Tongue (tissue), 2 donors: ENCODE measurements around the gene SMC4. TPM values are rescaled to one million over a fixed set of nuclear protein-coding genes. Genes with fewer than 3 reads are reported as not detected.

ENCODE experiments used
- DNase-seq: peaks from one replicate; pipeline ENCODE4 v3.0.0-alpha.2; 2015
- total RNA-seq: library from RNA; depleted of rRNA; stranded (reverse); fragments of >200 nt; gene quantifications from one replicate; pipeline ENCODE4 v1.2.3, GENCODE V29; 2014

SMC4 gene
- total RNA-seq, 1 donor from 2014 or later, result 120 TPM

DNA sequence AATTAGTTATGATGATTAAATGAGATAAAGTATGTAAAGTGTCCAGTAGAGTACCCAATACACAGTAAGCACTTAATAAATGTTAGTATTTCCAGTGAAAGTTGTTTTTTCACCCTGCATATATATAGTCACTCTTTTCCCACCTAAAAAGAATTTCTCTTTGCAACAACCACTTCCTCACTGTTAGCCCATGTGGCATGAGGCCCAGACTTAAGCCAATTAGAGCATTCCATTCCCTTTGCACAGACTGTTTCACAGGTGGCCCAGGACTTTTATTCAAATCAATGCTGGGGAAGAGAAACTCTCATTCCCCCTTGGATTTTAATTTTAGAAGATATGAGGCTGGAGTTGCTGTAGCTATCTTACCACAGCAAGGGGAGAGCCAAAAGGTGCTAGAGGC, 4.2 kb upstream of the SMC4 start:
- DNase-seq, result no peak

DNA sequence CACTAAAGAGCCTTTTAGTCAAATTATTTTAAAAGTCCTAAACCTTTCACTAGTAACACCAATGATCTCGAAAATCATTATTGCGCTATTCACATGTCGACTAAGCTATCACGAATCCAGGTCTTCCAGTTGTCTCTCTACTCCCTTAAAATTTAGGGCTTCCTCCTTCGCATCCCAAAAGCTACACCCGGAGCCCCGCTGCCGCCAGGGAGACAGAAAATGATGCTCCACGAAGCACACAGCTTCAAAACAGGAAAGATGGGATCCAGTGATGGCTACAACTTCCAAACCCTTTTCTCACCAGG, 678 bp upstream of the SMC4 start:
- DNase-seq, result no peak

DNA sequence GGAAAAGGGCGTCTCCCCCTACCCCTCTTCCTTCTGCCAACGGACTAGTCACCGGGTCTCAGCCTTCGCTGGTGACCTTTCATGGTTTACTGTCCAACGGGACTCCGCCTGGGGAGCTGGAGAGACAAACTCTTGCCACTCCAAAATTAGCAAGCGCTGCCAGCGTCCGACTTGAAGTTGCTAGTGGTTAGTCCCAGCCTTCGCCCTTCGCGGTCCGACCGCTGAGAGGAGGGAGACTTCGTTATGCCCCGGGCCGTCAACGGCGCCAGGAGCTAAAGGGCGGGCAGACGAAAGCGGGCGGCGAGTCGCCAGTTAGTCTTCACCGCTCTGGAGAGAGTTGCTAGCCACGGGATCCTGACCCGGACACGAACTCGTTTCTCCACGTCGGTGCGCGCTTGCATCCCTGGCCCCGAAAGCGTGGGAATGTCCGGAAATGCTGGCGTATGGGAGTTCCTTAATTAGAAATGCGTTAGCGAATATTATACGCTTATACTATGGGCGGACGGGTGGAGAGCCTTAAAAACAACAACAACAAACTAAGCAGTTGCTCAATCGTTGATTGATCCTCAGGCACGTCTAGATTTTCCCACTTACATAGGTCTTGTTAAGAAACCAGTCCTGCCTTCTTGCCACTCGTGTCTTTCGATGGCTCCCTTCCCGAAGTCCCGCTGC, 716 bp downstream of the SMC4 start:
- DNase-seq, result peak; percentile 59

DNA sequence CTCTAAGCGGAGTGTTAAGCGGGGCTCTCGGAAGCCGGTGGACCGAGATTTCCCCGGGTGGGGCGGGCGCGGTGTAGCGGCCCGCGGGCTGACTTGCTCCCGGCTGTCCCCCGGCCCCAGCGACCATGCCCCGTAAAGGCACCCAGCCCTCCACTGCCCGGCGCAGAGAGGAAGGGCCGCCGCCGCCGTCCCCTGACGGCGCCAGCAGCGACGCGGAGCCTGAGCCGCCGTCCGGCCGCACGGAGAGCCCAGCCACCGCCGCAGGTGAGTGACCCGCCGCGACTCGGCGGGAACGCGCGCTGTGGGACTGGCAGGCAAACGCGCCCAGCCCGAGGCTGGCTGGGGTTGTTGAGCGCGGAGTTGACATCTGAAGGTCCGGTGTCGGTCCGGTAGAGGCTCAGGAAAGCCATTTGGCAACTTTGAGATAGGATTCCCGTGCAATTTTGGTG, 1.3 kb downstream of the SMC4 start:
- peak; percentile 35 for DNase-seq

DNA sequence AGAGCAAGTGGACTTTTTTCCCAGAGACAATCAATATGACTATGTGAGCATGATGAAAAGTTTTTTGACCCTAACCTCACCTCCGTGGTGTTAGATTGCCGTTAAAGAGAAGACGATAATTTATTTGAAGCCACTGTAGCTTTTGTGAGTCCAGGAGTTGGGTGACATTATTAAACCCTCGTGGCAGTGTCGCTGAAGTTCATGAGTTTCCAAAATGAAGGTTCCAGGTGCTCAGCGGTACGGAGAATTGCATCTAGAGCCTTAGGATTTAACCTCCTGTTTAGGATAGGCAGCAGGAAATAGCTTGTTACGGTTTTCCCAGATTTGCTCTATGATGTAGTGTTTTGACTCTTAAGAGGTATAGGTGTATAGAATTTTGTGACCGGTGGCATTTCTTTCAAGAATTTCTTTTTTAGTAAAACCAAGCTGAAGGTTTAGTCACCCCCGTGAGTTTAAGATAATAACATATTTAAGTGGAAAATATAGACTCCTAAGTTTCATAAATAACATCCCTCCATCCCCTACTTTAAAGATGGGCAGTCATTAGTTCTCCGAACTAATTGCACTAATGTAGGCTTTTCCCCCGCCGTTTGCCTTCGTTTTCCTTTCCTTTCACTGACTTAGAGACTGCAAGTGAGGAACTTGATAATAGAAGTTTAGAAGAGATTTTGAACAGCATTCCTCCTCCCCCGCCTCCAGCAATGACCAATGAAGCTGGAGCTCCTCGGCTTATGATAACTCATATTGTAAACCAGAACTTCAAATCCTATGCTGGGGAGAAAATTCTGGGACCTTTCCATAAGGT, 2.0 kb downstream of the SMC4 start:
- DNase-seq, result peak; percentile 73

DNA sequence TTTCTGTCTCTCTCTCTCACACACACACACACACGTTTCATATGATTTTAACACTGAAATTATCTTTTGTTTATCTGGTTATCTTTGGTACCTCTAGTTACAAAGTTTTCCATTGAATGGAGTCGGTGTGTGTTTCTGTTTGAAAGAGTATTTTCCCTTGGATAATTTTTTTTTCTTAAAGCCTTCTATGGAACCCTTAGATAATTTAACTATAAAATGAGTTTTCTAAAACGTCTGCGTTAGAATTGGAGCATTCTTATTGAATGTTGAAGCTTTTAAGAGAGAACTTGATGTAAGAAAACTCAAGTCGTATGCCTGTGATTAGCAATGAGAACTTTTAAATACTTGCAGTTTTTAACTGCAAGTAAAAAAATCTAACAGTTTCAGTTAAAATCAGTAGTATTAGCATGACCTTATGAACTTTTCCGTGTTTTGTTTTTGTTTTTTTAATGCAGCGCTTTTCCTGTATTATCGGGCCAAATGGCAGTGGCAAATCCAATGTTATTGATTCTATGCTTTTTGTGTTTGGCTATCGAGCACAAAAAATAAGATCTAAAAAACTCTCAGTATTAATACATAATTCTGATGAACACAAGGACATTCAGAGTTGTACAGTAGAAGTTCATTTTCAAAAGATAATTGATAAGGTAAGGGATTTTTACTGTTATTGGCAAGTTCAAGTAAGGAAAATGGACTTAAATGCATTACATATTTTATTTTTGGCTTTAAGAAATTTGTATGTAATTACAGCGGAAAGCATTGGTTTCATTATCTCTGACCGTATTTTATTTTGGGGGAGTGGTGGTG, 3.0 kb downstream of the SMC4 start:
- DNase-seq, result peak; percentile 26

DNA sequence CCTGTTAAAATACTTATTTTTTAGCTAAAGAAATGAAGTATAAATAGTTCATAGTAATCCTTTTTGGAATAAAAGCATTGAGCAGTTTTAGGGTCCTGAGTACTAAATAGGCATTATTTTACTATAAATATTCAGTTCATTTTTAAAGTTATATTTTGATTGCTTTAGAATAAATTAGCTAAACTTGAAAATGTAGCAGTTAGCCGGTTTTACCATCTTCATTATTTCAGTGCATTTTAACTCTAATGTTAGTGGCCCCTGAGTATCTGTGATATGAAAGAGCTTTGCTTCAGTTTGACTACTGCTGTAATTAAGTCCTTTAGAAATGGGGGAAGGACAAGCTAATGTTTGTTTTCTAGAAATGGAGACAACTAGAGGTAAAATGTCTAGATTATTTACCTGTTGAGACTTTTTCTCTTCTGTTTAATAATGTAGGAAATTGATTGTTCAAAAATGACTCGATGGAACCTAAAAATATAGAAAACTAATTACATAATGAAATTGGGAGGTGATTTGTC, 3.6 kb downstream of the SMC4 start:
- DNase-seq, result peak; percentile 37

DNA sequence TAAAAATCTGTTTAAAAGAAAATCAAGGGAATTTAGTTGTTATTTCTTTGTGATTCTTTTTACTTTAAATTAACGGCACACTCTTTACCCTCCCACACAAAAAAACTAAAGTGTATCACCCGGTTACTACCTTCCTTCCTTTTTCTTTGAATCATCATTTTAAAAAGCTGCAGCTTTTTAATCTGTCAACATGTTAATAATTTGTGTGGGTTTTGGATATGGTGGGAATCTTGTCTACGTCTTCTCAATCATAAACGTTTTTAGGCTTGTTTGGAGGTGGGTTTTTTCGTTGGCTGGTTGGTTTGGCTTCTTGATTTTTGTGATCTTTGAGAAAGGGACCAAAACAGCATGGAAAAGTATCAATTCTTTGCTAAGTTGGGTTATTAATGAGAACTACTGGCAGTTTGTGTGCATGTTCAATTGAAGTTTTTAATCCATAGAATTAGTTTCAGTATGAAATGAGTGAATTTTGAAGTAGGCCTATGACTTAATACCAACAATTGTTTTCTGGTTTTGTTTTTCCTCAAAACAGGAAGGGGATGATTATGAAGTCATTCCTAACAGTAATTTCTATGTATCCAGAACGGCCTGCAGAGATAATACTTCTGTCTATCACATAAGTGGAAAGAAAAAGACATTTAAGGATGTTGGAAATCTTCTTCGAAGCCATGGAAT, 4.5 kb downstream of the SMC4 start:
- DNase-seq, result no peak

DNA sequence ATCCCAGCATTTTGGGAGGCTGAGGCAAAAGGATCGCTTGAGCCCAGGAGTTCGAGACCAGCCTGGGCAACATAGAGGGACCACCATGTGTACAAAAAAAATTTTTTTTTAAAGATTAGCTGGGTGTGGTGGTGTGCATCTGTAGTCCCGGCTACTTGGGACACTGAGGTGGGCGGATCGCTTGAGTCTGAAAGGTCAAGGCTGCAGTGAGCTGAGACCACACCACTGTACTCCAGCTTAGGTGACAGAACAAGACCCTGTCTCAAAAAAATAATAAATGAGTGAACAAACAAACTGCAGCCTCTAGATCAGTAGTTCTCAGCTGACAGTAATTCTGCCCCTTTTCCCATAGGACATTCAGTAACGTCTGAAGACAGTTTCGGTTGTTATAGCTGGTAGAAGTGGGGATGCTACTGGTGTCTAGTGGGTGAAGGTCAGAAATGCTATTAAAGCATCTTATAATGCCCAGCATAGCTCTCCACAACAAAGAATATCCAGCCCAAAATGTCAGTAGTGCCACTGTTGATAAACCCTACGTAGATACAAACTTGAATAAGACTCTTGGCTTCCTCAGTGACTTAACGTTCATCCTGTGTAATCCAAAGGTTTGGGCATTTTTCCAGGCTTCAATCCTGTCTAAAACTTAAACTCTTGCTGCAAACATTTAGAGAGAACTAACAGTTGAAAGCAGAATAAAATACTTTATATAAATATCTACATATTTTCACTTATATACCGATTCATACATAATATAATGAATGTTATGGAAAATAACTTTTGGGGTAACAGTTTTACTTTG, 10.6 kb downstream of the SMC4 start:
- no peak for DNase-seq

DNA sequence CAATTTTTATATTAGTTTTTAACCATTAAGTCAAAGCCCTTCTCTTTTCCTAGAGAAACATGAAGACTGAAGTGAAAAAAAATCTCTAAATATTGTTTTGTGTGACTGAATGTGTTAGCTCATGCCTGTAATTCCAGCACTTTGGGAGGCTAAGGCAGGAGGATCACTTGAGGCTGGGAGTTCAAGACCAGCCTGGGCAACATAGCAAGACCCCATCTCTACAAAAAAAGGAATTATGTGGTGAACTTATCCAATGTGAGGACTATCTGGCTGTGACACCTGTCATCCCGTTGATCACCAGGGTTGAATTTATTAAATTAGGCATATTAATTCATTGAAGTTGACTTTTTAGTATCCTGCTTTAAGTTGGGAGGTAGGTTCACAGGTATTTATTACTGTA, 13.0 kb downstream of the SMC4 start:
- DNase-seq, result no peak

DNA sequence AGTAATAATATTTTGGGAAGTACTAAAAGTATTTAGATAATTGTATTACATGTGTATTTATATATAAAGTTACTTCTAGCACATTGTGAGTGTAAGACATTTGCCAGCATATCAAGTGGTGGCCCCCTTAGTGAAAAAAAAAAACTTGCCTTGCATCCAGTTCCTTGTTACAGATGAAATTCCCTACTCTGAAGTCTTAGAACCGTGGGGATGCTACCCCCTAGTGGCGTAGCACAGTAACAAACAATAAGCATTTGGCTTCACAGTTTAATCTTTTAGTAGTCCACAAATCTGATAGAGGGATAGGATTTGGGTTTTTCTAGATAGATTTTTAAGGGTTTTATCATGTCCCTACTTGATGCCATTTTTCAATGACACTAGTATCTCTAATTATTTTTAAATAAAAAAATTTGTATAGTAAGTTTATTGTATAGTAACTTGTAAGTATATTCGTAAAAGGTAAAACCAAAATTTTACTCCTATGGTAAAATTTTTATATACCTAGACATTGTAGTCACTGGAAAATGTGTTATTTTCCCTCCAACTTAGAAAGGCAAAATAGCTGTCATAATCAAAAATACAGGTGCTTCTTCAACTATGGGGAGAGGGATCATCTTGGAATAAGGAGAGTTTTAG, 14.3 kb downstream of the SMC4 start:
- peak; percentile 86 for DNase-seq

DNA sequence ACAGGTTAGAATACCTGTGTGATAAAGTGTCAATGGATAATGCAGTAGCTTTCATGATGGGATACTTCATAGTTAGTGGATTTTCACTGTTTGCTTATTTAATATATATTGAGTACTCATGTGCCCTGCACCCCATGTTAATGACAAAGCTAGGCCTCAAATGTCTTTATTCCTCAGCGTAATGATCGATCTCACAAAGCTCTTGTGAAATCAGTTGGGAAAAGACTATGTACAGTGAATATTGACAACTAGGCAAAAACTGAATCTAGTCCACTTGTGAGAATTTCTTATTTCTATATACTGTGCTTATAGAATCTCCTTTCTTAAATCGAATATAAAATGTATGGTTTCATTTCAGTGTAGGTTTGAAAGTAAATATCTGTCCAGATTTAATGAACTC, 17.9 kb downstream of the SMC4 start:
- no peak for DNase-seq

DNA sequence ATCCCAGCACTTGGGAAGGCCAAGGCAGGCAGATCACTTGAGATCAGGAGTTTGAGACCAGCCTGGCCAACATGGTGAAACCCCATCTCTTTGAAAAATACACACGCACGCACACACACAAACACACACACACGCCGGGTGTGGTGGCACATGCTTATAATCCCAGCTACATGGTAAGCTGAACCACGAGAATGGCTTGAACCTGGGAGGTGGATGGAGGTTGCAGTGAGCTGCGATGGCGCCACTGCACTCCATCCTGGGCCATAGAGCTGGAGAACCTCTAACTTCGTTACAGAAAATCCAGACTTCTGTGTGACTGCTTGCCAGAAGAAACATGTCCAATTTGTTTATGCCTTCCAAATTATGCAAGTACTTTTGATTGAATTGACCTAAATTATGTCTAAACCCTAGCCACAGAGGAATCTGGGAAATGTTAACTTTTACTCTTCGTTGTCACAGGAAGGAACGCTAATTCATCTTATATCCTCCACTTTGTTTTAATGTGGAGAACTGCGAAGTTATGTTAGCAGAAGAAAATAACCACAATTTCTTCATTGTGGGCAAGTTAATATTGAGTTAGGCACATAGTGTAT, 28.5 kb downstream of the SMC4 start:
- no peak for DNase-seq

DNA sequence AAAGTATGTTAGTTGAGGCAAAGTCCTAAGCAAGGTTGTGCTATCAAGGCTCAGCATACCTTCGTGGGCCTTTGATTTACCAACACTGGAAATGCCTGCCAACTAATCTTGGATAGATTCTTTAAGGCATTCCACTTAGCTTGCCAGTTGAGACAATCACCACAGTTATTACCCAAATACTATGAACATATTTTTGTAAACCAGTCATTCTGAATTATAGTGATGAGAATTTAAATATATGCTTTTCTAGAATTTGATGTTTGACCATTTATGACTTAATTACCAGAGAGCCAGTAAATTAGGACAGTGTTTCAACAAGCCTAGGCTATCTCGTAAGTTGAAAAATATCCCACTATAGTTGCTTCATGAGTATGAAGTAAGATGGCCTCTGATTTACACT, 34.6 kb downstream of the SMC4 start:
- DNase-seq, result no peak

DNA sequence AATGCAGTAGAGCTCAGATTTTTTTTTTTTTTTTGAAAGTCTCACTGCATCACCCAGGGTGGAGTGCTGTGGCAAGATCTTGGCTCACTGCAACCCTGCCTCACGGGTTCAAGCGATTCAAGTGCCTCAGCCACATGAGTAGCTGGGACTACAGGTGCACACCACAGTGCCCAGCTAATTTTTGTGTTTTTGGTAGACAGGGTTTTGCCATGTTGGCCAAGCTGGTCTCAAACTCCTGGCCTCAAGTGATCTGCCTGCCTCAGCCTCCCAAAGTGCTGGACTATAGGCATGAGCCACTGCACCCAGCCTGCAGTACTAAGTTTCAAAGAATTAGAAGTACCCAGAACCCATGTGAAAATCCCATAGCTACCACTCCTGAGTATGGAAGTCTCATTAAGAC, 35.6 kb downstream of the SMC4 start:
- DNase-seq, result no peak

DNA sequence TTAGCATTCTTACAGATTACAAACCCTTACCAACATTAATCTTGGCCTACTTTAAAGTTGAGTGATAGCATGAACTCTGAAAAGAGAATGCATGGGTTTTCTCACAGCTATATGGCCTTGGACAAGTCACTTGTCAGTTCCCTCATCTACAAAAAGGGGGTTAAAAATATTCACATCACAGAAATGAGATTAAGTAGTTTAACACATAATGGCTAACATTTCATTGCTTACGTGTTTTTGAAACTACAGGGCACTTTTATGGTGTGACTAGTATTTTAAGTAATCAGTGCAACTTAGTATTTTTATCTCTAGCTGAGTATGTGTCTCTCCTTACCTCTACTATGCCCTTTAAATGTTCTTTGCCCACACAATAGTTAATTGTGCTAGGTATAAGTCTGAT, 36.3 kb downstream of the SMC4 start:
- DNase-seq, result no peak

DNA sequence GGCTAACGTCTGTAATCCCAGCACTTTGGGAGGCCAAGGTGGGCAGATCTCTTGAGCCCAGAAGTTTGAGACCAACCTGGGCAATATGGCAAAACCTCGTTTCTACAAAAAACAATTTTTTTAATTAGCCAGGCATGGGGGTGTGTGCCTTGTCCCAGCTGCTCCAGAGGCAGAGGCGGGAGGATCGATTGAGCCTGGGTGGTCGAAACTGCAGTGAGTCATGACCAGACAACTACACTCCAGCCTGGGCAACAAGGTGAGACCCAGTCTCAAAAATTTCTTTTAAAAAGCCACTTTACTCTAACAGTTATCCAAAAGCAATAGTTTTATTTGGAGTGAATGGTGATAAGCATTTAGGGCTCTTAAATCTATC, 37.6 kb downstream of the SMC4 start:
- no peak for DNase-seq

DNA sequence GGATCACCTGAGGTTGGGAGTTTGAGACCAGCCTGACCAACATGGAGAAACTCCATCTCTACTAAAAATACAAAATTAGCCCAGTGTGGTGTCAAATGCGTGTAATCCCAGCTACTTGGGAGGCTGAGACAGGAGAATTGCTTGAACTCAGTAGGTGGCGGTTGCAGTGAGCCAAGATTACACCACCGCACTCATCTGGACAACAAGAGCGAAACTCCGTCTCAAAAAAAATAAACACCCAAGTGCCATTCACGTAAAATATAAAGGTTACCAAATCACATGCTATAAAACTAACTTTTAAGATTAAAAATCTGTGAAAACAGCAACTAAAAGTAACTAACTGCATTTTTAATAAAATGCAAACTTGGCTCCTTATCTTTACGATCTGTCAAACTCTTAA, 41.2 kb downstream of the SMC4 start:
- DNase-seq, result no peak

DNA sequence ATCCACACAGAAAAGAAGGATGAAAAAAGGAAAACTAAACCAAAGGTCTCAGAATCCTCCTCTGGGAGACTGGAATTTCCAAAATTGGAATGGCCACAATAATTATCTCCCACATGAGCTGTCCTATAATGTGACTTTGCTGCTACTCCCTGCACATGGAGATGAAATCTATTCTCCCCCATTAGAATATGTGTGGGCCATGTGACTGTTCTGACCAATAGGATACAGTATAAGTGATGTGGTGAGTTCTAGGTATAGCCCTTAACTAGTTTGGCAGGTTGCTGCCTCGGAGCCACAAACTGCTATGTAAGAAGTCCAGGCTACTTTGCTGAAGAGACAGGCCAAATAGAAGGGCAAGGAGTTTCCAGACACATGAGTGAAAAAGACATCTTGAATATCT, 45.0 kb downstream of the SMC4 start:
- DNase-seq, result no peak

DNA sequence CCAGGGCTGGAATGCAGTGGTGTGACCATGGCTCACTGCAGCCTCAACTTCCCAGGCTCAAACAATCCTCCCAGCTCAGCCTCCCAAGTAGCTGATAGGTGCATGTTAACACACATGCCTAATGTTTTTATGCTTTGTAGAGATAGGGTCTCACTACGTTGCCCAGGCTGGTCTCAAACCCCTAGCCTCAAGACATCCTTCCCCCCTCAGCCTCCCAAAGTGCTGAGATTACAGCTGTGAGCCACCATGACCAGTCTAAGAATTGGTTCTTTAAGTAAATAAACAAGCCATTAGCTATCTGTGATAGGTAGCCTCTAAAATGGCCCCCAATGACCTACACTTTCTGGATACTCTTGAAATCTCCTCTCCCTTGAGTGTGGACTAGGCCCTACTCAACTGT, 46.4 kb downstream of the SMC4 start:
- no peak for DNase-seq

DNA sequence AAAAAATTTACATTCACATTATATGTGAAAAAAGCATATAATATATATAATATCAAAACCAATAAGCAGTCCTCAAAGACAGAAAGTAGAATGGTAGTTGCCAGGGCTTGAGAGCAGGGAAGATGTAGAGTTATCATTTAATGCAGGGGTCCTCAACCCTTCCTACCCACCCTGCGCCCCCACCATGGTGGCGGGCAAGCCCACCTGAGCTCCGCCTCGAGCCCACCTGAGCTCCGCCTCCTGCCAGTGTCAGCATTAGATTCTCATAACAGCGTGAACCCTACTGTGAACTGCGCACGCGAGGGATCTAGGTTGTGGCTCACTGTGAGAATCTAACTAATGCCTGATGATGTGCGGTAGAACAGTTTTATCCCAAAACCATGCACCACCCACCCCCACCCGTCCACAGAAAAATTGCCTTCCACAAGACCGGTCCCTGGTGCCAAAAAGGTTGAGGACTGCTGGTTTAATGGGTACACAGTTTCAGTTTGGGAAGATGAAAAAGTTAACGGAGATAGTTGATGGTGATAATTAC, 47.1 kb downstream of the SMC4 start:
- no peak for DNase-seq
